K562 (cell line): ENCODE data around the gene CD248. TPM values are rescaled to one million over a fixed set of nuclear protein-coding genes. Genes with fewer than 3 reads are reported as not detected.

Source experiments
- ESRRB ChIP-seq: fragments of 250-450 bp; sonication (Bioruptor Pico); IDR thresholded peaks from 2 replicates; pipeline ENCODE4 v1.5.0; 2020; ENCODE audit warnings: mild to moderate bottlenecking, moderate library complexity, borderline replicate concordance
- TEAD4 ChIP-seq, 2 experiments: sonication (generic) in 1 of 2; formaldehyde crosslinking in 1 of 2; IDR thresholded peaks; 2 replicates each; pipeline versions ENCODE4 v1.6.1 to v1.8.0; 2012 to 2022; ENCODE audit warnings: borderline replicate concordance in 1 of 2, inconsistent platforms in 1 of 2, low read length in 1 of 2, mild to moderate bottlenecking in 1 of 2, missing genetic modification reagents in 1 of 2
- ZBTB17 ChIP-seq: fragments of 450-650 bp; formaldehyde crosslinking; IDR thresholded peaks from 2 replicates; pipeline ENCODE4 v1.4.0; 2020; ENCODE audit warnings: mild to moderate bottlenecking
- ZFP30 ChIP-seq: fragments of 250-450 bp; sonication (Bioruptor Pico); IDR thresholded peaks from 2 replicates; pipeline ENCODE4 v1.8.0; 2022; ENCODE audit warnings: moderate library complexity, mild to moderate bottlenecking, inconsistent platforms, borderline replicate concordance
- polyA plus RNA-seq, 8 experiments: library from polyadenylated mRNA; depleted of rRNA in 4 of 8; stranded (reverse) in 5 of 8; unstranded in 3 of 8; fragments of >200 nt; fragmentation: Nextera tagmentation in 2 of 8; fragmentation: Illumina TruSeq in 1 of 8; extraction: Ambion mirVana in 2 of 8; extraction: Trizol in 1 of 8; gene quantifications; 2 replicates each; pipeline versions ENCODE4 v1.2.1 to v1.2.3, GENCODE V29; 2011 to 2014; ENCODE audit warnings: inconsistent platforms in 1 of 8, missing spikeins in 1 of 8
- total RNA-seq, 7 experiments: library from RNA; depleted of rRNA in 6 of 7; stranded (reverse); fragments of >200 nt in 6 of 7; fragmentation: Illumina TruSeq in 2 of 7; extraction: Trizol in 2 of 7; gene quantifications; 2 replicates each; pipeline versions ENCODE4 v1.2.1 to v1.2.3, GENCODE V29; 2011 to 2021; ENCODE audit warnings: low replicate concordance in 1 of 7
- TF ChIP-seq, protein P1 (sequence below): sonication (generic); formaldehyde crosslinking; IDR thresholded peaks from 2 replicates; pipeline ENCODE4 v1.8.1; 2022; ENCODE audit warnings: missing genetic modification reagents
- TF ChIP-seq, protein P2 (sequence below): sonication (generic); formaldehyde crosslinking; IDR thresholded peaks from 2 replicates; pipeline ENCODE4 v1.8.0; 2023; ENCODE audit warnings: mild to moderate bottlenecking, missing genetic modification reagents
- TF ChIP-seq, protein P3 (sequence below), 3 experiments: fragments of 200-800 bp in 1 of 3; sonication (Bioruptor generic) in 1 of 3; sonication (generic) in 1 of 3; formaldehyde crosslinking in 1 of 3; IDR thresholded peaks; 2 replicates each; pipeline versions ENCODE4 v1.6.1 to v1.8.0; 2016 to 2022; ENCODE audit warnings: mild to moderate bottlenecking in 2 of 3, missing compliant biosample characterization in 2 of 3, missing genetic modification characterization in 2 of 3, missing genetic modification reagents in 1 of 3

Gene CD248
- total and polyA plus RNA-seq, 9 of the 15 experiments (the other 6 are each of a cell fraction or from before 2014, with no cell fraction given) = 0.09 TPM; not detected in 8

DNA sequence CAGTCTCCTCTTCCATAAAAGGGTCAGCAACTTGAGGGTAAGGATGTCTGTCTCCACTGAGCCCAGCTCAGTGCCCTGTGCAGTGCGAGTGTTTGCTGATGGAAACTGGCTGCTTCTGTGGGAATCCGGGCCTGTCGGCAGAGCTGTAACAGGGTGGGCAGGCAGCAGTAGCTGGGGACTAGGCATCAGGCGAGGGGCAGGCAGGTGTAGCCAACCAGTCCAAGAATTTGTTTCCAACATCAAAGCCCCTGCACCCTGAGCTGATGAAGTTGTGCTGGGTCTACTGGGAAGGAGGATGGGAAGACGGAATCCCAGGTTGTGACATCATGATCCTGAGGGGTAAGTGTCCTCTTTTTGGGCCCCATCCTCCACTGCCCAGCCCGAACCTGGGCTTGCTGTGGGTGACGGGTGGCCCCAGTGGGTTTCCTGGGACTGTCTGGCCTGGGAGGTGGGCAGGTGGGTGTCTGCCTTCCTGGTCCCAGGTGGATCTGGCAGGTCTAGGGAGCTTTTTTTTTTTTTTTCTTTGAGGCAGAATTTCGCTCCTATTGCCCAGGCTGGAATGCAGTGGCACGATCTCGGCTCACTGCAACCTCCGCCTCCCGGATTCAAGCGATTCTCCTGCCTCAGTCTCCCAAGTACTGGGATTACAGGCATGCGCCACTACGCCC, 43.7 kb upstream of the CD248 start (continued):
- no peak for TF ChIP-seq ESRRB
- TF ChIP-seq, protein P1, sequence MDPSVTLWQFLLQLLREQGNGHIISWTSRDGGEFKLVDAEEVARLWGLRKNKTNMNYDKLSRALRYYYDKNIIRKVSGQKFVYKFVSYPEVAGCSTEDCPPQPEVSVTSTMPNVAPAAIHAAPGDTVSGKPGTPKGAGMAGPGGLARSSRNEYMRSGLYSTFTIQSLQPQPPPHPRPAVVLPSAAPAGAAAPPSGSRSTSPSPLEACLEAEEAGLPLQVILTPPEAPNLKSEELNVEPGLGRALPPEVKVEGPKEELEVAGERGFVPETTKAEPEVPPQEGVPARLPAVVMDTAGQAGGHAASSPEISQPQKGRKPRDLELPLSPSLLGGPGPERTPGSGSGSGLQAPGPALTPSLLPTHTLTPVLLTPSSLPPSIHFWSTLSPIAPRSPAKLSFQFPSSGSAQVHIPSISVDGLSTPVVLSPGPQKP (CRISPR knock-in tag) = no peak
- TF ChIP-seq, protein P2, sequence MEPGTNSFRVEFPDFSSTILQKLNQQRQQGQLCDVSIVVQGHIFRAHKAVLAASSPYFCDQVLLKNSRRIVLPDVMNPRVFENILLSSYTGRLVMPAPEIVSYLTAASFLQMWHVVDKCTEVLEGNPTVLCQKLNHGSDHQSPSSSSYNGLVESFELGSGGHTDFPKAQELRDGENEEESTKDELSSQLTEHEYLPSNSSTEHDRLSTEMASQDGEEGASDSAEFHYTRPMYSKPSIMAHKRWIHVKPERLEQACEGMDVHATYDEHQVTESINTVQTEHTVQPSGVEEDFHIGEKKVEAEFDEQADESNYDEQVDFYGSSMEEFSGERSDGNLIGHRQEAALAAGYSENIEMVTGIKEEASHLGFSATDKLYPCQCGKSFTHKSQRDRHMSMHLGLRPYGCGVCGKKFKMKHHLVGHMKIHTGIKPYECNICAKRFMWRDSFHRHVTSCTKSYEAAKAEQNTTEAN (CRISPR knock-in tag) = no peak
- TF ChIP-seq ZFP30 (CRISPR knock-in tag) = no peak
- TF ChIP-seq ZBTB17 (CRISPR knock-in tag) = no peak
- TF ChIP-seq, protein P3, sequence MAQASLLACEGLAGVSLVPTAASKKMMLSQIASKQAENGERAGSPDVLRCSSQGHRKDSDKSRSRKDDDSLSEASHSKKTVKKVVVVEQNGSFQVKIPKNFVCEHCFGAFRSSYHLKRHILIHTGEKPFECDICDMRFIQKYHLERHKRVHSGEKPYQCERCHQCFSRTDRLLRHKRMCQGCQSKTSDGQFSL (CRISPR knock-in tag; IDR thresholded peaks at IDR 0.05) = no peak
- TF ChIP-seq, protein P3 (tag; IDR thresholded peaks at IDR 0.05) = no peak
- TF ChIP-seq TEAD4 (IDR thresholded peaks at IDR 0.05; ENCODE audit: low read length) = no peak
- TF ChIP-seq TEAD4 (CRISPR knock-in tag; IDR thresholded peaks at IDR 0.05; ENCODE audit: borderline replicate concordance) = no peak
